ENCODE data around the gene RBCK1. TPM values are rescaled to one million over a fixed set of nuclear protein-coding genes. Genes with fewer than 3 reads are reported as not detected.

The RBCK1 gene
- total and polyA plus RNA-seq, 9 of the 15 experiments (the other 6 are each of a cell fraction or from before 2014, with no cell fraction given) = 5.9 to 59.3 (median 26.5) TPM

DNA sequence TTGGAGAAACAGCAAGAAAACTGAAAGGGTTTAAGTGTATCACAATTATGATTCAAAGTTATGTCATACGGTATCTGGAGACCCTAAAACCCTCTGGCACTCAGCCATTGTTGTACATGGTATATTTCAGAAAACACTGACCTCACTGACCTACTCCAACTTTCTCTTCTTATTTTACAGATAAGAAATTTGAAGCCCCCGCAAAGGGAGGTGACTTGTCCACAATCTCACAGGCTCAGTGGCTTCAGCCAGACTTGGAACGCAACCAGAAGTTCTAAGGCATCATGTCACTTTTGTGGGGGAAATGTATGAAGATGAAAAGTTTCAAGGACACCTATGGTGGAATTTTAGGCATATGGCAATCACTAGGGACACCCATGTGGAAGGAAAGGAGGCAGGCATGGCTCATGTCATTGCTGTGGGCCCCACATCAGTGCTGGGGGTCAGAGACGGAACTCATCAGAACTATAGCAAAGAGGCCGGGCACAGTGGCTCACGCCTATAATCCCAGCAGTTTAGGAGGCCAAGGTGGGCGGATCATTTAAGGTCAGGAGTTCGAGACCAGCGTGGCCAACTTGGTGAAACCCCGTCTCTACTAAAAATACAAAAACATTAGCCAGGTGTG is 32.7 kb upstream of the RBCK1 start (continued):
- TF ChIP-seq SRSF7 (optimal IDR thresholded peaks at IDR 0.05; ENCODE audit: low read depth, low read length) (no peak), NFATC3 (IDR thresholded peaks at IDR 0.05) (no peak), PYGO2 (tag; IDR thresholded peaks at IDR 0.05) (no peak), ZNF717 (CRISPR knock-in tag; IDR thresholded peaks at IDR 0.05) (no peak), TFAM (CRISPR knock-in tag; conservative IDR thresholded peaks at IDR 0.05) (no peak), STAT5B (CRISPR knock-in tag; IDR thresholded peaks at IDR 0.05) (no peak), DIDO1 (tag; IDR thresholded peaks at IDR 0.05; ENCODE audit: low read depth) (no peak), SLC30A9 (CRISPR knock-in tag; IDR thresholded peaks at IDR 0.05) (no peak), CBX2 (IDR thresholded peaks at IDR 0.05; ENCODE audit: insufficient read depth, low read length, poor library complexity, severe bottlenecking) (no peak), SMAD4 (CRISPR knock-in tag; conservative IDR thresholded peaks at IDR 0.05) (peak; percentile 60), LCOR (CRISPR knock-in tag; IDR thresholded peaks at IDR 0.05) (no peak), EP400 (IDR thresholded peaks at IDR 0.05) (peak; percentile 48), SIN3B (IDR thresholded peaks at IDR 0.05; ENCODE audit: low read depth) (no peak), SRSF1 (IDR thresholded peaks at IDR 0.05; ENCODE audit: low read depth, low read length) (no peak), GATAD2B (IDR thresholded peaks at IDR 0.05; ENCODE audit: borderline replicate concordance) (peak; percentile 50; the same call in 1 of the 2 replicates), SOX6 (IDR thresholded peaks at IDR 0.05) (peak; percentile 53; the same call in 1 of the 2 replicates), XRCC5 (IDR thresholded peaks at IDR 0.05; ENCODE audit: low read depth, low read length) (no peak), POLR2A (conservative IDR thresholded peaks at IDR 0.05) (0 out of 2 replicates have a peak, but pooled peaks have one; percentile 26), ZEB2 (IDR thresholded peaks at IDR 0.05) (no peak), ETV1 (tag; conservative IDR thresholded peaks at IDR 0.05; ENCODE audit: low read depth) (no peak), SRSF3 (IDR thresholded peaks at IDR 0.05; ENCODE audit: insufficient read depth, low read length) (no peak), NR4A1 (CRISPR knock-in tag; IDR thresholded peaks at IDR 0.05) (no peak), NR4A1 (tag; IDR thresholded peaks at IDR 0.05) (no peak), TAL1 (IDR thresholded peaks at IDR 0.05) (0 out of 2 replicates have a peak, but pooled peaks have one; percentile 28)
- TF ChIP-seq, protein P1, sequence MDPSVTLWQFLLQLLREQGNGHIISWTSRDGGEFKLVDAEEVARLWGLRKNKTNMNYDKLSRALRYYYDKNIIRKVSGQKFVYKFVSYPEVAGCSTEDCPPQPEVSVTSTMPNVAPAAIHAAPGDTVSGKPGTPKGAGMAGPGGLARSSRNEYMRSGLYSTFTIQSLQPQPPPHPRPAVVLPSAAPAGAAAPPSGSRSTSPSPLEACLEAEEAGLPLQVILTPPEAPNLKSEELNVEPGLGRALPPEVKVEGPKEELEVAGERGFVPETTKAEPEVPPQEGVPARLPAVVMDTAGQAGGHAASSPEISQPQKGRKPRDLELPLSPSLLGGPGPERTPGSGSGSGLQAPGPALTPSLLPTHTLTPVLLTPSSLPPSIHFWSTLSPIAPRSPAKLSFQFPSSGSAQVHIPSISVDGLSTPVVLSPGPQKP (CRISPR knock-in tag; IDR thresholded peaks at IDR 0.05) = no peak
- TF ChIP-seq, protein P2, sequence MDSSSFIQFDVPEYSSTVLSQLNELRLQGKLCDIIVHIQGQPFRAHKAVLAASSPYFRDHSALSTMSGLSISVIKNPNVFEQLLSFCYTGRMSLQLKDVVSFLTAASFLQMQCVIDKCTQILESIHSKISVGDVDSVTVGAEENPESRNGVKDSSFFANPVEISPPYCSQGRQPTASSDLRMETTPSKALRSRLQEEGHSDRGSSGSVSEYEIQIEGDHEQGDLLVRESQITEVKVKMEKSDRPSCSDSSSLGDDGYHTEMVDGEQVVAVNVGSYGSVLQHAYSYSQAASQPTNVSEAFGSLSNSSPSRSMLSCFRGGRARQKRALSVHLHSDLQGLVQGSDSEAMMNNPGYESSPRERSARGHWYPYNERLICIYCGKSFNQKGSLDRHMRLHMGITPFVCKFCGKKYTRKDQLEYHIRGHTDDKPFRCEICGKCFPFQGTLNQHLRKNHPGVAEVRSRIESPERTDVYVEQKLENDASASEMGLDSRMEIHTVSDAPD (CRISPR knock-in tag; IDR thresholded peaks at IDR 0.05) = 0 out of 2 replicates have a peak, but pooled peaks have one; percentile 56
- TF ChIP-seq, protein P3, sequence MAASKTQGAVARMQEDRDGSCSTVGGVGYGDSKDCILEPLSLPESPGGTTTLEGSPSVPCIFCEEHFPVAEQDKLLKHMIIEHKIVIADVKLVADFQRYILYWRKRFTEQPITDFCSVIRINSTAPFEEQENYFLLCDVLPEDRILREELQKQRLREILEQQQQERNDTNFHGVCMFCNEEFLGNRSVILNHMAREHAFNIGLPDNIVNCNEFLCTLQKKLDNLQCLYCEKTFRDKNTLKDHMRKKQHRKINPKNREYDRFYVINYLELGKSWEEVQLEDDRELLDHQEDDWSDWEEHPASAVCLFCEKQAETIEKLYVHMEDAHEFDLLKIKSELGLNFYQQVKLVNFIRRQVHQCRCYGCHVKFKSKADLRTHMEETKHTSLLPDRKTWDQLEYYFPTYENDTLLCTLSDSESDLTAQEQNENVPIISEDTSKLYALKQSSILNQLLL (CRISPR knock-in tag; IDR thresholded peaks at IDR 0.05; ENCODE audit: borderline replicate concordance) = no peak
- TF ChIP-seq, protein P4, sequence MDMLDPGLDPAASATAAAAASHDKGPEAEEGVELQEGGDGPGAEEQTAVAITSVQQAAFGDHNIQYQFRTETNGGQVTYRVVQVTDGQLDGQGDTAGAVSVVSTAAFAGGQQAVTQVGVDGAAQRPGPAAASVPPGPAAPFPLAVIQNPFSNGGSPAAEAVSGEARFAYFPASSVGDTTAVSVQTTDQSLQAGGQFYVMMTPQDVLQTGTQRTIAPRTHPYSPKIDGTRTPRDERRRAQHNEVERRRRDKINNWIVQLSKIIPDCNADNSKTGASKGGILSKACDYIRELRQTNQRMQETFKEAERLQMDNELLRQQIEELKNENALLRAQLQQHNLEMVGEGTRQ (CRISPR knock-in tag; IDR thresholded peaks at IDR 0.05) = no peak
